ENCODE data around the gene FSHR. TPM values are rescaled to one million over a fixed set of nuclear protein-coding genes. Genes with fewer than 3 reads are reported as not detected.

FSHR gene
- total RNA-seq, 1 donor from 2014 or later: not detected

- no peak for TF ChIP-seq CTCF (conservative IDR thresholded peaks at IDR 0.05; ENCODE audit: low read depth, low read length)
- no peak for DNase-seq (ENCODE audit: low read depth)
- H3K4me3 ChIP-seq (ENCODE audit: low read depth, low read length): no peak overlapping the region
Measured at GRCh38 chr2:49178656-49179055, 24.3 kb upstream of the FSHR start.

- no peak for DNase-seq (ENCODE audit: low read depth)
- H3K4me3 ChIP-seq (ENCODE audit: low read depth, low read length): no peak overlapping the region
- TF ChIP-seq CTCF (conservative IDR thresholded peaks at IDR 0.05; ENCODE audit: low read depth, low read length): no peak
Measured at GRCh38 chr2:49177194-49177593, 22.9 kb upstream of the FSHR start.

- H3K4me3 ChIP-seq (ENCODE audit: low read depth, low read length): no peak overlapping the region
- no peak for DNase-seq (ENCODE audit: low read depth)
- TF ChIP-seq CTCF (conservative IDR thresholded peaks at IDR 0.05; ENCODE audit: low read depth, low read length): no peak
Measured at GRCh38 chr2:49175831-49176230, 21.5 kb upstream of the FSHR start.

GRCh38 chr2:49174750-49175149 is 20.4 kb upstream of the FSHR start:
- H3K4me3 ChIP-seq (ENCODE audit: low read depth, low read length): no peak overlapping the region
- no peak for DNase-seq (ENCODE audit: low read depth)
- no peak for TF ChIP-seq CTCF (conservative IDR thresholded peaks at IDR 0.05; ENCODE audit: low read depth, low read length)

- no peak for DNase-seq (ENCODE audit: low read depth)
- TF ChIP-seq CTCF (conservative IDR thresholded peaks at IDR 0.05; ENCODE audit: low read depth, low read length): no peak
- H3K4me3 ChIP-seq (ENCODE audit: low read depth, low read length): no peak overlapping the region
Measured at GRCh38 chr2:49167131-49167530, 12.8 kb upstream of the FSHR start.

GRCh38 chr2:49165662-49166061 is 11.3 kb upstream of the FSHR start:
- H3K4me3 ChIP-seq (ENCODE audit: low read depth, low read length): no peak overlapping the region
- TF ChIP-seq CTCF (conservative IDR thresholded peaks at IDR 0.05; ENCODE audit: low read depth, low read length): no peak
- DNase-seq (ENCODE audit: low read depth): no peak

- no peak overlapping the region for H3K4me3 ChIP-seq (ENCODE audit: low read depth, low read length)
- TF ChIP-seq CTCF (conservative IDR thresholded peaks at IDR 0.05; ENCODE audit: low read depth, low read length): no peak
- DNase-seq (ENCODE audit: low read depth): no peak
Measured at GRCh38 chr2:49164729-49165128, 10.4 kb upstream of the FSHR start.

All from epithelial cell of proximal tubule (primary cell).